ENCODE results near the gene OSBPL7.

The OSBPL7 gene

DNA sequence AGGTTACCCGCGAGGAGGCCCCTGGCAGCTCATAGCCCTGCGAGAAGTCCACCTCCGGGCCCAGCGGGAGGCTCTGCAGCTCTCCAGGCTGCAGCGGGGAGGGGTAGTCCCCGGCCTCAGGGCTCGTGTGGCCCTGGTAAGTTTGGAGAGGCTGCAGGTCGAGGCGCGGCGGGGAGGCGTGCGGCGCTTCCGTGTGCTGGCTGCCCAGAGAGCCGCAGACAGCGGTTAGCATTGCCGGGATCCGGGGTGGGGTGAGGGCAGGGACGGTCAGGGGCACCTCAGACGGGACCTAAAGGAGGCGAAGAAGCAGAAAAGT, 26.6 kb upstream of the OSBPL7 start:
- no peak for DNase-seq

DNA sequence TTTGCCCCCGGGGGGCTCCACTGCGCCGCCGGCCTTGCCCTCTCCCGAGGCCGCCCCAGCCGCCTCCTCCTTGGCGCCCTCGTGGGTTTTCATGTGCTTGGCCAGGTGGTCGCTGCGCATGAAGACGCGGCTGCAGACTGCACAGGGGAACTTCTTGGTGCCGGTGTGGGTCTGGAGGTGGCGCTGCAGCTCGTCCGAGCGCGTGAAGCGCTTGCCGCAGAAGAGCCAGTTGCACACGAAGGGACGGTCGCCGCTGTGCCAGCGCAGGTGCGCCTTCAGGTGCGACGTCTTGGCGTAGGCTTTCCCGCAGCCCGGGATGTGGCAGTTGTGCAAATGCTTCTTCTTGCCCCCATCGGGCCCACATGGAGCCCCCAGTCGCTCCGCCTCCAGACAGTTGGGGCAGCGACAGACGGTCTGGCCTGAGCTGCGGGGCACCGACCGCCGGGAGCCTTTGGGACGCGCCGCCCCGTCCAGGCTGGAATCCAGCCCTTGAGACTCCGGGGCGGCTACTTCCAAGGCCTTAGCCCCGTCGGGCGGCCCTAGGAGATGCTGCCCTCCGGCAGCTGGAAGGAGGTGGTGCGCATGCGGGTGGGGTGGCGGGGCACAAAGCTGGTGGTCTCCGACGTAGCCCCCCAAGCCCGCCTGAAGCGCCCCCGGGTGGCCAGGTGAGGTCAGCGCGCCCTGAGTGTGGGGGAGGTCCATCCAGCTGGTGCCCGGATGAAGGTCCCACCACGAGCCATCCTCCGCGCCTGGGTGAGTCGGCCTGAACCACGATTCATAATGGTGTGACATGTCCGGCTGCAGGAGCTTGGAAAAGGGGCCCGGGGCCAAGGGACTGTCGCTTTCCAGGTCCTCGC, 26.0 kb upstream of the OSBPL7 start:
- no peak for DNase-seq

DNA sequence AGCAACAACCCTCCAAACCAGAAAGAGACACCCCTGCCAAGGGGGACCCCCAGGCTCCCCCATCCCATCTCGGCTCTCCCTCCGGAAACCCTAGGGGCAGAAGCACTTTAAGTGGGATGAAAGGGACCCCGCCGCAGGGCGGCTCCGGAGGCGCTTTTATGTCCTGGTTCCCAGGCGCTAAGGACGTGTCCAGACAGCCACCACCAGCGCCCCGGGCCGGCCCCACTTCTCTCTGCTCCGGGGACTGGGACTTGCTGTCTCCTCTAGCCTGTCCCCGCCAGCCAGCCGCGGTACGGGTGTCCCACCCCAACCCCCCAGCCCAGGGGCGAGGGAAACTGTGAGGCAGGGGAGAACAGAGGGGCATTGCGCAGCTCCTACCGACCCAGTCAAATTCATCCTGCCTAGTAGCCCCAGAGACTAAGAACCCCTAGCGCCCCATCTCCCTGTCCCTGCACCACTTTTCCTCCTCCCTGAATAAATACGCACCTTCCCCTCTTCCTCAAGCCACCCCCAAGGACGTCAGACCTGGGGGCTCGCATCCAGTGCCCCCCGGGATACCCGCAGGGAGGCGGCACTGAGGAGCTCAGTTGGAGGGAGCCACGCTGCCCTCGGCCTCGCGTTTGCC, 25.2 kb upstream of the OSBPL7 start:
- DNase-seq, result no peak

DNA sequence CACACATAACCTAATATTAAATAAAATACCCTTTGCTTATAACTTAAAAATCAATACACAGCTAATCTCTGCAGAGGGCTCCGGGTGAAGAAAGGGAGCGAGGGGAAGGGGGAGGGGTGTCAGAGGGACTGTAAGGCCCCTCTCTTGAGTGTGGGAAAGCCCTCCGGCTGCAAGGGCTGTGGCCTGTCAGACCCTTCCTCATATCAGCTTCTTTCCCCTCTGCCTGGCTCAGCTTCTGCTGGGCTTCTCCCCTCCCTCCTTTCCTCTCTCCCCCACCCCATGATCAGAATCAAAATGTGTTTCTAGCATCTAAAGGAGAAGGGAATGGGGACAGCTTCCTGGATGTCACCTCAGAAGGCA, 24.1 kb upstream of the OSBPL7 start:
- DNase-seq, result no peak

DNA sequence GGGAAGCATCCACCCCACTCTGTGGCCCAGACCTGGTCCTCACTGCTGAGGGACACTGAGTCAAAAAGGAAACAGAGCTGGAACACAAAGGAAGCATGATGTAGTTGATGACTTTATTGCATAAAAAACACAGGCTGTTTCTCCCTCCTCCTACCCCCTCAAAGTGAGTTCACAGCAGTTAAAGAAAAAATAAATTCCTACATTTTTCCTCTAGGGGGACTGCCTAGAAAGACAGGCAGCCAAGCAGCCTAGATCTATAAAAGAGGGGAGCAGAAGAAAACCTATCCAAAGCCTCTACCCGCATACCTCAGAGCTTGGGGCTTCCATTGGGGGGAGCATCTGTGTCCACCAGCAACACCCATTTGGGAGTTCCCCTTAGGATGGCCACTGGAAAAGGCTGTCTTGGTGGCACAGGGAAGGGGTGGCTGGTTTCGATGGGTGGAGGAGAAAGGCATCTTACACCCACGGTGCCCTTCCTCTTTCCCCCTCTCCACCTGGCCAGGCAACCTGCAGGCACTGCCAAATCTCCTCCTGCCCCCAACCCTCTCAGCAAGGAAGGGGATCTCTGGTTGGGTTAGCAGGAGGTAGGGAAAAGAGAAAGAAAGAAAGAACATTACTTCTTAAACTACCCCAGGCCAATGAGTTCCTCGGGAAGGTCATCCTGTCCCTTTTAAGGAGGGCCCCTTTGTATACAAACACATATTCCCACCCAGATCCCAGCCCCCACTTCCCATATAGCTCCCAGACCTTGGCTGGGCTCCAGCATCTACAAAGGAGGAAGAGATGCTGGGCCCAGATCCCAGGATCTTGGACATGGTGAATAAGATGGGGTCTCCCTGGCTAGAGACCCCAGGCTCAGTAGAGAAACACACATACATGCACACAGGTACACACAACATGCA, 23.5 kb upstream of the OSBPL7 start:
- DNase-seq, result no peak

DNA sequence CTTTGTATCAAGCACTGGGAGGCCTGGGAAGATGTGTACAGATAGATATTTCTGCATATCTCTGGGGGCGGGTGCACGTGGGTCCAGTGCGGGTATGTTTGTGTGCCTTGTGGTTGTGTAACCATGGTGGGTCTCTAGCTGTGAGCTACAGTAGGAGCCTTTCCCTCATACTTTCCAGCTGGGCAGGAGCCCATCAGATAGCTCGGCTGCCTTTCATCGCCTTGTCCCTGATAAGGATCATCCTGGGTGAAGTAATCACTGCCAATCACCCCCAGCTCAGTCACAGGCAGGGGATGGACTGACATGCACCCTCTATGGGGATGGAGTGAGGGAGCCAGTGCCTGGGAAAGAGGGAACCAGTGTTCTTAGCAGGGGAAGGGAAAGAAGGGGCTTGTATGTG, 22.6 kb upstream of the OSBPL7 start:
- DNase-seq, result no peak

DNA sequence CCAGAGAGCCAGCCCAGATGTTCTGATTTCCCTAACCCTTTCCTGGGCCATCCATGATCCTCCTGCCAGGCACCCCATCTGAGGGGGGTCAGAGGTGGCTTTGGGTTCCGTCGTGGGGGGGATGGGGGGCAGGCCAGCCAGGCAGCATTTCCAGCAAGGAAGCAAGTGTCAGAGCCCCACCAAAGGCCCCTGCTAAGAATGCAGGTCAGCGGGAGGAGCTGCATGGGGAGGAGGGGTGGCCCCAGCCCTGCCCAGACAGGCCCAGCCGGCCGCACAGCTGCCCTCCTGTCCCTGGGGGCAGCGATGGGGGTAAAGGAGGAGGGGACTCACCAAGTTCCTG, 21.8 kb upstream of the OSBPL7 start:
- DNase-seq, result no peak

DNA sequence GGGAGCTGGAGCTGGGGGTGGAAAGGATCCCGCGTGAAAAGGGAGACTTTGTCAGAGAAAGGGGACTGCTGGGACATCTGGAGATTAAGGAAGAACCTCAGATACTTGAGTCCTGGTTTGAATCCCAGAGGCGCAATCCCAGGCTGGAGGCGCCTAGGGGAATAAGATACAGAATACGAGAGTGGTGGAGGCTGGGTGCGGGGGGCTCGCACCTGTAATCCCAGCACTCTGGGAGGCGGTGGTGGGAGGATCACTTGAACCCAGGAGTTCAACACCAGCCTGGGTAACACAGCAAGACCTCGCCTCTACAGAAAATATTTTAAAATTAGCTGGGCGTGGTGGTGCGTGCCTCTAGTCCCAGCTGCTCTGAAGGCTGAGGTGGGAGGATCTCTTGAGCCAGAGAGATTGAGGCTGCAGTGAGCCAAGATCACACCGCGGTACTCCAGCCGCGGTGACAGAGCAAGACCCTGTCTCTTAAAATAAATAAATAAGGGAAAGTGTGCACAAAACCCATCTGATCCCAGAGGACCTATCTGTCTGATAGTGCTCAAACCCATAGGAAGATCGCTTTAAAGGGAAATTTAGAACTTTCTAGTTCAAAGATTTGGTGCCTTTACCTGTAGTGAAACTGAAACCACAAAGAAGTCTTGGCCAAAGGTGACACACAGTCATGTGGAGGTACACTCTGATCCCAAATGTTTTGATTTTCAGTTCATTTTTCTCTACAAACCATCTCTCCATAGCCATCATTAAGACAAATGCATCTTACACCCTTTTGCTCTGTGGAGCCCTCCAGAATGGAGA, 20.1 kb upstream of the OSBPL7 start:
- no peak for DNase-seq

DNA sequence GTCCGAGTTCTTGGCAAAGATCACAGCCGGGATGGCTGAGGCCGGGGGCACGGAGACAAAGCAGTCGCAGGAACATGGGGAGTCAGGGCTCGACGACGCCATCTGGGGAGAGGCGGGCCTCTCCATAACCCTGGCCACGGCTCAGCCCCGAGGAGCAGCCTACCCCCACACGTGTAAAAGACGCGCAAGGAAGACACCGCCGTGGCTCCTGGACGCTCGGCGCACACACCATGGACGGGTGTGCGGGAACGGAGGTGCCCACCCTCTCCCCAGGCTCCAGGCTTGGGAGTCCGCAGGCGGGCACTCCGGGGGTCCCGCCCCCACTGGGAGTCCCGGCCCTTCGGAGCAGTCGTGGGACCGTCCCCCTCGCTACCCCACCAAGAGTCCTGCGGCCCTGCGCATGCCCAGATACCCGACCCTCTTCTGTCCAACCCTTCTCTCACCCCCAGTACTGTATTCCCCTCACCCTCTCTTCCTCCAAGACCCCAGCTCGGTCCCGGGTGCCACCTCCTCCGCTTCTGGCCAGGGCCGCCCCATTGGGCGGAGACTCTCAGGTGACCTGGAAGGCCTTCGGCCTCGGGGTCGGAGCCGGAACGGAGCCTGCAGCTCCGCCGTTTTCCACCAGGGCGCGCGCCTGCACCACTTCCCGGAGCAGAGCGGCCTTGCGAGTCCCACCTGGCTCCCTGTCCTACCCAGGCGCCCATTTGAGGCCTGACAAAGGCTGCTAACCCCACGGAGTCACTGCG, 19.3 kb upstream of the OSBPL7 start, which contains the start of gene SCRN2:
SCRN2 (minus strand) TSS at position 532 of the 746 bp plus-strand sequence; CDS start at position 102, 430 bp downstream.
- DNase-seq, result peak; percentile 23 to 89 (median 75)

DNA sequence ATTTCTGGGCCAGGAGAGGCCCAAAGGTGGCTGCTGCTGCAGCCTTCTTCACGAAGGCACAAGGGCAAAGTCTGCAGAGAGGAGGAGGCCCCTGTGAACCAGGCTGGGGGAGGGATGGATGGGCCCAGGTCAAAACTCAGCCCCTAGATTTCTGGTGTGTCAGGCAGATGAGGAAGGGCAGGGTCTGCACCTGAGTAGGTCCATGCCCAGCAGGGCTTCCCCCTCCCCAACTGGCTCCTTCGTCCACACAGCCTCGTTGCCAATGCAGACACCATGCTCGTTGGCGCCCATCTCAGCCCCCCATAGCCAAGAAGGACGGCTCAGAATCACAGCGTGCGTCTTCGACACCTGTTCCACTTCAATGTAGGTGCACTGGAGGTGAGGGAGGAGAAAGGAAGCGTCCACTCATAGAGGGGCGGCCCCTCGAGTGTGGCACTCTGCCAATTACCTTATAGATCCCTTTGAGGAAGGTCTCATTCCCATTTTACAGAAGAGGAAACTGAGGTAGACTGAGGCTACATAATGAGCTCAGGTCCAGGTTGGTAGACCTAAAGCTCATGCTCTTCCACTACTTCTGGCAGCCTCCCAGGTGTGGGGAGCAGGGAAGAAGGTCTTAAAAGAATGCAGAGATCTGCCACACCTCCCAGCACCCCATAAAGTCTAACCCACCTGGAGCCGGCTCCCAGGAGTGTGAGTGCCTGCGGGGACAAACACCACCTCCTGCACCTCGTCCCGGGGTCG, 18.6 kb upstream of the OSBPL7 start:
- DNase-seq, result peak in 1 of 51 donors; percentile 11

DNA sequence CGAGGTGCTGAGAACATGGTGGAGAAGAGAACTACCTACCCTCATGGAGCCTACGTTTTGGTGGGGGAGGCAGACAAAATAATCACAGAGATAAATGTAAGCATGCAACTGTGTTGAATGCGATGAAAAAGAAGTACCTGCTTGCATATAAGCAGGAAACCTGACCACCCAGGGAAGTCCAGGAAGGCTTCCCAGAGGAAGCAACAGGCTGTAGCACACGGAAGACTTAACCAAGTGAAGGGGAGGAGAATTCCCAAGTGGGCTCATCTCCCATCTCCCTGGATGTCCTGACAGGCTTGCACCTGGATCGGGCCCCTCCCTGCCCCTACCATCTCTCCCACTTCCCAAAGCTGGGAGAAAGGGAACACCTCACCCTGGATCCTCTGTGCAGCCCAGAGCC, 17.5 kb upstream of the OSBPL7 start:
- no peak for DNase-seq

DNA sequence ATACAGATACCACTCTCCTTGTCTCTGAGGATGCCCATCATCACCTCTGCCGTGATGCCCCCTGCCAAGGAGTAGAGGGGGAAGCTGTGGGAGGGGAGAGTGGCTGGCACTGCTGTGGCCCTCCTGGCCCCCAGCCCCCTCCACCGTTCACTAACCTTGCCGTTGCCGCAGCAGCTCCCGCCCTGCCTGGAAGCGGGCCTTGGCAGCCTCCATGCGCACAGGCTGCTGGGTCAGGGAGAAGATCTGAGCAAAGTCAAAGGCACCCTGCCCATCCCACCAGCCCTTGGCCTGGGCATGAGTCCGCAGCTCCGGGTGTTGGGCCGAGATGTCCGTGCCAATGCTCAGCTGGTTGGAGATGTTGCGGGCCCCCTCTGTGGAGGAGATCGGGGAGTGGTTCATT, 17.0 kb upstream of the OSBPL7 start:
- DNase-seq, result no peak

DNA sequence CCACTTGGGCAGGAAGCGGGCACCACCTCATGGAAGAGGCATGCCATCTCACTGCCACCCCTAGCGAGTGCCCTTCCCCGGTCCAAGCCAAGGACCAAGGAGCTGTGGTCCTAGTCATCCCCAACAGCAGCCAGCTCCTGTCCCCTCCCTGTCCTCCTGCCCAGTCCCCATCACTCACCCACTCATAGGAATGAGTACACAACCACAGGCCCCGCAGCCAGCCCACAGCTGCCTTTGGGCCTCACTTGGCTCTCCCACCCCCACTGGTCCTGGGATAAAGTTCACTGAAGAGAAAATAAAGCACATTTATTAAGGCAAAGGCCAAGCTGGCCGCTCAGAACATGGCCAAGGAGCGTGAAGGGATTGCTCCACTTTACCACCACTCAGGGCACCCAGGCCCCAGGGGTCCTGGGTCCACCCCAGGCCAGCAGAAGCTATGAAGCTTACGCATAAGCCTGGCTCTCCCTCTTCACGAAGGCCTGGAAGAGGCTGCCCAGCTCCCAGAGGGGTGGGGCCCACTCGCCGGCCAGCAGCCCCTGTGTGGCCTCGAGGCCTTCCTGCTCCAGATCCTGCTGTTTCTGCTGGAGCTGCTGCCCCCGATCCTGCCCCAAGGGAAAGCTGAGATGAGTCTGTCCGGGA, 15.9 kb upstream of the OSBPL7 start:
- no peak for DNase-seq

DNA sequence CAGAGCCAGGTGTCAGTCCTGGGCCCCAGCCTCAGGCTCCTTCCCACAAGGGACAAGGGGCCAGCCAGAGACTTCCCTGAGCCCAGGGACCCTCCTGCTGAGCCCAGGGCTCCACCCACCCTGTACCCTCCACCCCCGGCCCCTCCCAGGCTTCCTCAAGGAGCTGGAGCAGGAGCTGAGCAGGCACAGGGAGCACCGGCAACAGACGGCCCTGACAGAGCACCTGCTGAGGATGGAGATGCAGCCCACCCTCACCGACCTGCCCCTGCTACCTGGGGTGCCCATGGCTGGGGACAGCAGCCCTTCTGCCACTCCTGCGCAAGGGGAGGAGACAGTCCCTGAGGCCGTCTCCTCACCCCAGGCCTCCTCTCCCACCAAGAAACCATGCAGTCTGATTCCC, 15.0 kb upstream of the OSBPL7 start:
- no peak for DNase-seq

DNA sequence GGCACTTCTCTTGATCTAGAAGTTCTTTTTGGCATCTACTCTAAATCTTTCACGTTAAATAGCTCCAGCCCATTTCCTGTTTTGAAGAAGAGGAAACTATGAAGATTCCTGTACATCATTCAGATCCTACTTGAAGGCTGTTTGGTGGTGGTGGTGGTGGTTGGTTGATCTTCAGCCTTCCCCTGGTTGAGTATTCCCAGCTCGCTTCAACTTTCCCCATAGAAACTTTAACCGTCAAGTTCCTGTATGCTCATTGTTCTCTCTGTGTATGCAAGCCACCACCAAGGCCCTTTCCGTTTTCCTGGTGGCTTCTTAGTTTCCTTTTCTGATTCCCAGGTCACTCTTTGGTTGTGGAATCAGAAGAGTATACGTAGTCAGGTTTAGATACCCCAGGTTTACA, 13.2 kb upstream of the OSBPL7 start:
- no peak for DNase-seq

DNA sequence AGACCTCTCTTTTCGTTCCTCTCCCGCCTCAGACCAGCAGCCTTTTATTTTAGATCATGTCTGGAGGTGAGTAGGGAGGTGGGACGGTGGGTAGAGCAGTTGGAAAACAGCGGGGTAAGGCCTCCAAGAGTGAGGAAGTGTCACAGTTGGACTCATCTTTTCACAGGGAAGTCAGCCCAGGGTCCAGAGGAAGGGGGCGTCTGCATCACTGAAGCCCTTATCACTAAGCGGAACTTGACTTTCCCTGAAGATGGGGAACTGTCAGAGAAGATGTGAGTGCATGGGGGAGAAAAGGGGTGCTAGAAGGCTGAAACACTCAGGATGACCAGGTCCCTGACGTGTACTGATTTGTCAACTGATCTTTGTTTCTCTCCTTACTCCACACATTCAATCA, 10.3 kb upstream of the OSBPL7 start:
- DNase-seq, result peak in 7 of 51 donors; percentile 17 to 32 (median 21)

DNA sequence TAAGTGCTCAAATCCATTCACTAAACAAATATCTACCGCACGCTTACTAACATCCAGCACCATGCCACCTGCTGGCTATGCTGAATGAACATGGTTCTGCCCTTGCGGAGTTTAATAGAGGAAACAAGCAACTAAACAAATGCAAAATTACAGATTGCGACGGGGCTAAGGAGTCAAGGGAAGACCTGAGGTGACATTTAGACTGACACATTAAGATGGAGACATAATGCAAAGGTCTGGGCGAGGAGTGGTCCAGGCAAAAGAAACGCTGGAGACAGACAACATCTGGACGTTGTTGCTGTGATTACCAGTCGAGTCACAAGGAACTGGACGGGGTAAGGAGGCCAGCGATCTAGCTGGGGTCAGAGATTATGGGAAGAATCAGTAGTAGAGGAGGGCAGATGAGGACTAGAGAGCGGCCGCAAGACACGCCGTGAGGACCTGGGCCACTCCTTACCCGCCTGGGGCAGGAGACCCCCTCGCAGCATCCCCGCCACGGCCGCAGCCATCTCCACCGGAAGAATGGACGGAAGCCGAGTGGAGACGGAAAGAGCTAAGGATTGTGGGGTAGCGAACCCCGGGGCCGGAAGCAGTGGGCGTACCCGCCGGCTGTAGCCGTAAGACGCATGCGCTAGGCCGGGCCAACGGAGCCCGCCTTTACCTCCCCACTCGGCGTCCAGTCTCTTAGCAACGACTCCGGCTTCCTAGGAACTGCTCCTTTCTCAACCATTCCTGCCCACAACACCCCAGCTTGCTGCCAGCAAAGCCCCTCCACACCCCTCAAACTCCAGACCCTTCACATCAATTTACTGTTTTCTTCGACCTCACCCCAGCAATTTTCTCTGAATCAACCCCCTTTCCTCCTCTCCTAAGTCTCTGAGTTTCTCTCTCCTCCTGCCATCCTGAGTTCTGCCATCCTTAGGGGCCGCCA, 9.7 kb upstream of the OSBPL7 start, which contains the start of the genes LRRC46 and MRPL10:
LRRC46 (plus strand) TSS at position 668 of the 931 bp plus-strand sequence. CDS start 320 bp downstream, outside the sequence.
MRPL10 (minus strand) TSS at position 539 of the 931 bp plus-strand sequence; CDS start at position 509, 30 bp downstream.
- peak; percentile 72 to 95 (median 86) for DNase-seq

DNA sequence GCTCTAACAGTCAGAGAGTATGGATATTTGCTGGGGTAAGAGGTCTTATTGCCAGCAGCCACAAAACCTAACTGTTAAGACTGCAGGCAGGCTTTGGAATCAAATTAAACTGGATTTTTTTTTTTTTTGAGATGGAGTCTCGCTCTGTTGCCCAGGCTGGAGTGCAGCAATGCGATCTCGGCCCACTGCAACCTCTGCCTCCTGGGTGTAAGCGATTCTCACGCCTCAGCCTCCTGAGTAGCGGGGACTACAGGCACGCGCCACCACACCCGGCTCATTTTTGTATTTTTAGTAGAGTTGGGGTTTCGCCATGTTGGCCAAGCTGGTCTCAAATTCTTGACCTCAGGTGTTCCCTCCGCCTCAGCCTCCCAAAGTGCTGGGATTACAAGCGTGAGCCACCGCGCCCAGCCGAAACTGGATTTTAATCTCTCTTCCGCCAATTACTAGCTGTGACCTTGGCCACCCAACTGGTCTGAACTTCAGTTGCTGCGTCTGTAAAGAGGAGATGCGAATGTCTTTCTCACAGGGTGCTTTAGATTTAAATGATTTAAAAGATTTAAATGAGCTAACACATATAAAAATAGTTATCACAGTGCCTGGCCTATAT, 8.9 kb upstream of the OSBPL7 start:
- DNase-seq, result no peak
